ENCODE measurements around the gene GOT1. TPM values are rescaled to one million over a fixed set of nuclear protein-coding genes. Genes with fewer than 3 reads are reported as not detected.

Gene GOT1
- total and polyA plus RNA-seq, 2 of the 8 experiments (the other 6 are each of a cell fraction or from before 2014, with no cell fraction given), result 16.7 to 47.0 TPM

DNA sequence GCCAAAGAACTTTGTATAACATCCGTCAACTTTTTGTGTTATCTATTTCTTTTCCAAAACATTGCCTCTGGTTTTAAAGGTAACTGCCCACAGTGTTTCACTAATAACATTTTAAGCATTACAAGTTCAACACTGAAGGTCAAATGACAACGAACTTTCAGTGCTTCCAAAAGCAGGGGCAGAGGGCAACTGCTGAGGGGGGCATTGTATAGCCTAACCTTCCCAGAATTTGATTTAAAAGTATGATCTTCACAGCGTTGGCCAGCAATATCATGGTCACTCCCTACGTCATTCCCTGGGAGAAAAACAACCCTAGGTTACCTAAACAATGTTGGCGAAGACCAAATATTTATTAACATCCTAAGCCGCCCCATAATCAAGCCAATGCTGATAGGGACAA is 2.5 kb upstream of the GOT1 start:
- peaks cover 0 to 32% of the 10 kb centered on the region in 2 experiments; a peak in 3 of 4 replicates for H3K79me2 ChIP-seq (ENCODE audit: control insufficient read depth in 1 of 2, insufficient read depth in 2 of 2, low read length in 2 of 2)
- H3K23me2 ChIP-seq (ENCODE audit: low read depth, low read length), result peaks cover 10% of the 10 kb centered on the region
- H4K5ac ChIP-seq (ENCODE audit: insufficient read length, low read depth, low read length), result no peak overlapping the region
- no peak overlapping the region for H3K56ac ChIP-seq (replicated peaks; ENCODE audit: insufficient read length, low read depth, low read length)
- no peak overlapping the region for H2BK5ac ChIP-seq (ENCODE audit: low read depth, low read length)
- no peak overlapping the region for H4K91ac ChIP-seq (replicated peaks; ENCODE audit: insufficient read length, low read length)
- H3K18ac ChIP-seq (ENCODE audit: extremely low read depth, low read length), result no peak overlapping the region
- H3K4me3 ChIP-seq (ENCODE audit: extremely low read depth in 1 of 4, insufficient read depth in 2 of 4, low read depth in 3 of 4, low read length in 4 of 4), result no peak overlapping the region
- H3K4me1 ChIP-seq (replicated peaks in 1 of 4; ENCODE audit: control insufficient read depth in 3 of 4, insufficient read depth in 4 of 4, low read length in 3 of 4), result peaks cover 0 to 4% (median 0%) of the 10 kb centered on the region in 4 experiments; a peak in 1 of 7 replicates
- no peak overlapping the region for H2AK5ac ChIP-seq (ENCODE audit: low read depth, low read length)
- H4K8ac ChIP-seq (ENCODE audit: extremely low read depth, insufficient read depth, low read length), result no peak overlapping the region
- H3K9ac ChIP-seq (replicated peaks in 1 of 4; ENCODE audit: extremely low read depth in 1 of 4, low read depth in 3 of 4, low read length in 3 of 4), result no peak overlapping the region
- ChIA-PET POLR2A (ENCODE audit: partially characterized antibody) (no interaction called here), CTCF (ENCODE audit: partially characterized antibody) (interaction anchor here (1.2 to 4.7 kb wide), 6 partner anchors 9 to 181 kb away, joined by 3 to 77 read pairs (median 6); no protein-coding TSS in a partner anchor)
- no peak overlapping the region for H2AFZ ChIP-seq (ENCODE audit: low read length)
- no peaks in the 10 kb centered on the region for H3K36me3 ChIP-seq (ENCODE audit: control insufficient read depth in 2 of 4, insufficient read depth in 4 of 4, low read length in 3 of 4)
- H3K27ac ChIP-seq (ENCODE audit: low read depth, low read length), result no peak overlapping the region
- H2BK12ac ChIP-seq (ENCODE audit: low read depth, low read length), result no peak overlapping the region
- no peak overlapping the region for H3K14ac ChIP-seq (ENCODE audit: insufficient read length)
- DNase-seq (ENCODE audit: low read depth in 1 of 2, low spot score in 2 of 2) (no peak), FAIRE-seq (no peak)
- no peaks in the 10 kb centered on the region for H3K9me3 ChIP-seq (ENCODE audit: insufficient read depth in 2 of 2, low read depth in 1 of 2, low read length in 1 of 2)
- no peak overlapping the region for H3K23ac ChIP-seq (ENCODE audit: insufficient read length)
- no peaks in the 10 kb centered on the region for H3K27me3 ChIP-seq (replicated peaks in 1 of 4; ENCODE audit: control insufficient read depth in 3 of 4, extremely low read depth in 1 of 4, insufficient read depth in 3 of 4, low read length in 3 of 4)
- H2BK15ac ChIP-seq (ENCODE audit: low read length), result no peak overlapping the region
- H2BK120ac ChIP-seq (replicated peaks; ENCODE audit: low read depth, low read length), result no peak overlapping the region
- WGBS, 2 experiments (ENCODE audit: extremely low coverage in 1 of 2, insufficient coverage in 1 of 2, insufficient read length in 1 of 2, insufficient replicate concordance in 2 of 2, low coverage in 1 of 2, low lambda C conversion rate in 2 of 2, missing lambda C conversion rate in 1 of 2), result 75% methylated on average over 6 of the region's 6 CpGs; no CpG with 5 or more reads in 1 of the 2 experiments
- H3K79me1 ChIP-seq (ENCODE audit: low read depth, low read length), result peaks cover 2% of the 10 kb centered on the region; the same call in 1 of the 2 replicates
- H4K20me1 ChIP-seq (replicated peaks in 1 of 2; ENCODE audit: control insufficient read depth in 1 of 2, insufficient read depth in 2 of 2, low read length in 2 of 2), result peaks cover 0 to 3% of the 10 kb centered on the region in 2 experiments
- H3K4me2 ChIP-seq (ENCODE audit: insufficient read depth in 1 of 2, low read depth in 2 of 2, low read length in 2 of 2), result no peak overlapping the region
- H2BK20ac ChIP-seq (ENCODE audit: low read length), result no peak overlapping the region
- H3K4ac ChIP-seq (replicated peaks; ENCODE audit: insufficient read length, low read depth, low read length), result no peak overlapping the region
- no peak for TF ChIP-seq RNF2 (IDR thresholded peaks at IDR 0.05; ENCODE audit: borderline replicate concordance, low read depth, low read length, missing control alignments, poor library complexity, severe bottlenecking)
- TF ChIP-seq CHD1 (IDR thresholded peaks at IDR 0.05; ENCODE audit: low read depth, low read length), result no peak
- TF ChIP-seq CBX8 (IDR thresholded peaks at IDR 0.05; ENCODE audit: borderline replicate concordance, low read depth, low read length), result no peak
- no peak for TF ChIP-seq BRCA1 (IDR thresholded peaks at IDR 0.05; ENCODE audit: low read depth, low read length)
- TF ChIP-seq, protein P1, sequence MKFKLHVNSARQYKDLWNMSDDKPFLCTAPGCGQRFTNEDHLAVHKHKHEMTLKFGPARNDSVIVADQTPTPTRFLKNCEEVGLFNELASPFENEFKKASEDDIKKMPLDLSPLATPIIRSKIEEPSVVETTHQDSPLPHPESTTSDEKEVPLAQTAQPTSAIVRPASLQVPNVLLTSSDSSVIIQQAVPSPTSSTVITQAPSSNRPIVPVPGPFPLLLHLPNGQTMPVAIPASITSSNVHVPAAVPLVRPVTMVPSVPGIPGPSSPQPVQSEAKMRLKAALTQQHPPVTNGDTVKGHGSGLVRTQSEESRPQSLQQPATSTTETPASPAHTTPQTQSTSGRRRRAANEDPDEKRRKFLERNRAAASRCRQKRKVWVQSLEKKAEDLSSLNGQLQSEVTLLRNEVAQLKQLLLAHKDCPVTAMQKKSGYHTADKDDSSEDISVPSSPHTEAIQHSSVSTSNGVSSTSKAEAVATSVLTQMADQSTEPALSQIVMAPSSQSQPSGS (IDR thresholded peaks at IDR 0.05; ENCODE audit: low read length), result no peak
- TF ChIP-seq KDM4A (IDR thresholded peaks at IDR 0.05; ENCODE audit: low read depth, low read length, severe bottlenecking), result no peak
- TF ChIP-seq RBBP5 (IDR thresholded peaks at IDR 0.05; ENCODE audit: borderline replicate concordance, low read depth, low read length), result no peak
- TF ChIP-seq PHF8 (conservative IDR thresholded peaks at IDR 0.05; ENCODE audit: low read depth, low read length), result no peak
- TF ChIP-seq EZH2 (IDR thresholded peaks at IDR 0.05; ENCODE audit: low read depth, low read length, severe bottlenecking), result no peak
- no peak for TF ChIP-seq TCF12 (IDR thresholded peaks at IDR 0.05; ENCODE audit: low read depth, low read length)
- TF ChIP-seq POLR2AphosphoS5 (IDR thresholded peaks at IDR 0.05; ENCODE audit: low read depth, low read length), result no peak
- no peak for TF ChIP-seq SP1 (IDR thresholded peaks at IDR 0.05; ENCODE audit: low read depth, low read length)
- no peak for TF ChIP-seq POLR2A (IDR thresholded peaks at IDR 0.05; ENCODE audit: control extremely low read depth in 1 of 2, low read depth in 2 of 2, low read length in 2 of 2)

All from H1 (cell line).